ENCODE measurements around the gene RANBP3.

Gene RANBP3

DNA sequence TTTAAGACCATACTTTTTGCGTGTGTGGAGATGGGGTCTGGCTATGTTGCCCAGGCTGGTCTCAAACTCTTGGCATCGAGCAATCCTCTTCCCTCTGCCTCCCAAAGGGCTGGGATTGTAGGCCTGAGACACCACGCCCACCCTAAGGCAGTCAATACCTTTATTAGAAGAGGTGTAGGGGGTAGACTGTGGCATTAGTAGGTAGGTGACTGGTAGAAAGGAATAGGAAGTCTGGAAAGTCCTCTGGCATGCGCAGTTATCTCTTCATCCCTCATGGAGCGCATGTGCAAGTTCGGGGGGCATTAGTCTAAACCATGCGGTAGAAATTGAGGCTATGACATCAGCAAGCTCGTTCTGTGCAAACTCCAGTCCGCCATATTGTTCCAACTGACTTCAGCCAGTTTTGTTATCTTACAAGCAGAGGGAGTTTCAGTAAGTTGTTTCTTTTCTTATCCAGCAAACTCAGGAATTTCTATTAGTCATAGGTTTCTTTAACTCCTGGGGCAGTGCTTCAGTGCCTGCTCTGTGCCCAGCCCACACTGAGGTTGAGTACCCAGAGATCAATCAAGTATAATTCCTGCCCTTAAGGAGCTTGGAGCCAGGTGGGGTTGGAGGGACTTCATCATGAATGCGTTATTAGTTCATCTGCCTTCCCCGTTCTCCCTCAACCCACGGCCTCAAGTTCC is 7.3 kb upstream of the RANBP3 start:
- DNase-seq = no peak

DNA sequence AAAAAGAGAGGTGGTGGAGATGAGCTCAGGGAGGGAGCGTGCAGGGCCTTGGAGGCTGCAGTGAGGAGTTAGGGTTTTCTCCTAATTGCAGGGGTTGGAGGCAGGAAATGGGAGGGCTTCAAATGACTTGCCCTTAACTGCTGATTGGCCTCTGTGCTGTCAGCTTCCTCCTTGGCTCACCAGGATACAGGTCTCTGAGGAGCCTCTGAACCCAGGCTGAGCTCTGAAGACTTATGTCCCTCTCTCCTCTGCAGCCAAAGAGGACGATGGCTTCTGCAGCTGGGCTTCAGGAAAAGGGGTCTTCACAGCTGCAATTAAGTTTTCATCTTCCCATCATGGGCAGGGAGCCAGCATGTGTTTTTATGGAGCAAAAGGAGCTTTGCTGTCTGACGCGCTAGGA is 6.7 kb upstream of the RANBP3 start:
- DNase-seq = no peak

DNA sequence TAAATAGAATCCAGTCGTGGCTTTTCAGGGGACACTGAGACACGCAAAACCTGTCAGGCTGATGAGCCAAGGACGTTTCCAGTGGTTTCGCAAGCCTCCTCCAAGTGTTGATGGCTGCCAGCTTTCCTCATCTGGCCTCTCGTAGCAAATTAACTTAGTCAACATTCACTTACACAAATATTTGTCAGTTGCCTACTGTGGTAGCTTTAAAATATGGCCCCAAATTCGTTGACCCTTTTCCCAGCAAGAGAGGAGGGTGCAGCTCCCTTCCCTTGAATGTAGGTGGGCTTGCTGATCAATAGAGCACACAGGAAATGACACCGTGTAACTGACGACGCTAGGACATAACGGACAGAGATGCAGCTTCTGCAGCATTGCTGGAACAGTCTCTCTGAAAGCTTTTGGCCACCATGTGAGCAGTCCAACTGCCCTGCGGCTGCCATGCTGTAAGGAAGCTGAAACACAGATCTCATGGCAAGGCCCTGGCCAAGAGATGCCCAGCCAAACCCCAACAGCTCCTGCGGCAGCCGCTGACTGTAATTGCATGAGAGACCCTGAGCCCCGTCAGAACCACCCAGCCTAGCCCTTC is 5.5 kb upstream of the RANBP3 start:
- DNase-seq = no peak

DNA sequence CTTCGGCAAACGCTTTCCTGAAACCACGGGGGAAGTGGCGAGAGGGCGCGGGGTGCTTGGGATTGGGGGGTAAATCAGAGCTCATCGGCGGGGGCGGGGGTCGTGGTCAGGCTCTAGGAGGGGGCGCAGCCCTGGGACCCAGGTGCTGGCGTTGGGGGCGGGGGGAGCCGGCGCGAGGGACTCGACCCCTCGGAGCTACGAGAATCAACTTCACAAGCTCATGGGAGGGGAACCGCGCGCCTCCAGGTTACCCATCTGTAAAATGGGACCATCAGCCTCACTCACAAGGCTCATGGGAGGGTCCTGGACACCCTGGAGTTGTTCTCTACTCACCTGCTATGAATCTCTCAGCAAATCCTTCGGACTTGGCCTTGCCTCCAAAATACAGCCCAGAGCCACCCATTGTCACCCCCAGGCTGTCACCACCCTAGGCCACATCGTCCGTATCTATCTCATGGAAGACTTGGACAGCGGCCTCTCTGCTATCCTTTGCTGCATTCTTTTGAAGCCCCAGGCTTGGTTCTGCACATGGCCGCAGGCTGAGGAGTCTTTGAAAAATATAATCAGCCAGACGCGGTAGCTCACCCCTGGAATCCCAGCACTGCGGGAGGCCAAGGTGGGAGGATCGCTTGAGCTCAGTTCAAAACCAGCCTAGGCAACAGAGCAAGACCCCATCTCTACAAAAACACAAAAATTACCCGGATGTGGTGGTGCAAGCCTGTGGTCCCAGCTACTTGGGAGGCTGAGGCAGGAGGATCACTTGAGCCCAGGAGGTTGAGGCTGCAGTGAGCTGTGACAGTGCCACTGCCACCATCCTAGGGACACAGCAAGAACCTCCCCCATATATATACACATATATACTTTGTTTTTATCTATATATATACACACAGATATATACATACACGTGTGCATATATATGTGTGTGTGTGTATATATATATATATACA is 939 bp upstream of the RANBP3 start:
- DNase-seq = no peak

DNA sequence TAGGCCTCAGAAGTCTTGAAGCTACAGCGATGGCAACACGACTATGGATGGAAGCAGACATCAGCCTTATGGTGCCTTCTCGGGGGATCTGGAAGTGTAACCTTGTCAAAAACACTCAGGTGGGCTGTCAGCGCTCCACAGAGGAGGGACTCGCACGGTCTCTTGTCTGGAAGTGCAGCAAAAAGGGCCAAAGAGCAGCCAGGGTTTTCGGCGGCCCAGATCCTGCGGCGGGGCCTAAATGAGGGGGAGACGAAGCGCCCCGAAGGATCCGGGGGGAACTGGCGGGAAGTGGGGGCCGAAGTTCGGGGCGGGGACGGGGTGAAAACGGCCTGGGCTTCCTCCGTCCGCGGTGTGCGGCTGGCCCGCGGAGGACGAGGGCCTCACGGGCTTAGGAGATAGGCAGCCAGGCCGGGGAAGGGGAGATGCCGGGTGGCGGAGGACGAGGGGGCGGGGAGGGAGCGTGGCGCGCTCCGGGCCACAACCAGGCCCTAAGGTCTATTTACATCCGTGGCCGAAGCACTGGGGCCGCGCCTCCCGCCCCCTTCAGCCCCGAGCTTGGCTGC is 637 bp downstream of the RANBP3 start:
- no peak for DNase-seq

DNA sequence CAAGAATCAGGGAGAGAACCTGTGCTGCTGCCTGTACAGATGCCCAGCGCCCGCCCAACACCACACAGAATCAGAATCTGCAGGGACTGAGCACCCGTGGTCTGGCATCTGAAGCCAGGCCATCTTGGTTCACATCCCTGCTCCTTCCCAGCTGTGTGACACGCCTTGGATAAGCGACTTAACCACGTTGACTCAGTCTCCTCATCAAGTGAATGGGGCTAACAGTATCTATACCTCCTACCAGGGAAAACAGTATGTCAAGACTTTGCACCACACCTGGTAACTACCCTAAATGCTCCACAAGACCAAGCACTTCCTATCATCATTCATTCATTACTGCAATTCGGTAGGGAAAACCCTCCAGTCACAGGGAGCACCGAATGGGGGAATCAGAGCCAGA is 1.2 kb downstream of the RANBP3 start:
- no peak for DNase-seq

DNA sequence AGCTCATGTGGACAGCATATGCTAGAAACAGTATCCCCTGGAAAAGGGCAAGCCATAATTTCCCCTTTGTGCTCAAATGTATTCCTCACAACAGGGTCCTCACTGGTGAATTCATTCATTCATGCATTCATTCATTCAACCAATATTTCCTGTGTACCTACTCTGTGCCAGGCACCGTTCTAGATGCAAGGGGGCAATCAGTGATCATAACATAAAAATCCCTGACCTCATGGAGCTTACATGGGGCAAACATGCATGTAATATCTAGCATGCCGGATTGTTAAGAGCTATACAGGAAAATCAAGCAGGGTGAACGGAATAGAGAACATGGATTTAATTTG is 2.6 kb downstream of the RANBP3 start:
- DNase-seq = no peak

DNA sequence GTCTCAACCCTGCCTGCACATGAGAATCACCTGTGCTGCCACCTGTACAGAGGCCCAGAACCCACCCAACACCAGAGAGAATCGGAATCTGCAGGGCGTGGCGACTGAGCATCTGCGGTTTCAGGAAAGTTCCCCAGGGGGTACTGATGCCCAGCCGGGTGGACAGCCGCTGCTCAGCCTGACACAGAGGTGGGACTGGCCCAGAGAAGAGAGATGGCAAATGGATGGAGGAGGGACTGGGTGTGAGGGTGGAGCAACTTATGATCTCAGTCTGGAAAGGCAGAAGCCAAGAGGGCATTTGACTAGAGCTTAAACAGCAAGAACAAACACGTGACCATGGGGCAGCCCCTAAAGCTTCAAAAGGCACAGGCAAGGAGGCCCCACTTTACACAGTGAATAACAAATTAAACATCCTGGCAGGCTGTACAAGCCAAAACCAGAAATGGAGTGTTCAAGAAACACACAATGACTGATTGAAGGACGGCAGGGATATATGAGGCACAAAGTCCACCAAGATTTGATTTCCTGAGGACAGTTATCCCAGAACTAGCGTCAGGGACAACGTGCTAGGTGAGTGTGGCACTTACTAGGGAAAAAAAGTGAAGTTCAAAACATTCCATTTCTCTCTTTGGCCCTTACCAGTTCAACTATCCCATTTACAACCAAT is 3.1 kb downstream of the RANBP3 start:
- no peak for DNase-seq

DNA sequence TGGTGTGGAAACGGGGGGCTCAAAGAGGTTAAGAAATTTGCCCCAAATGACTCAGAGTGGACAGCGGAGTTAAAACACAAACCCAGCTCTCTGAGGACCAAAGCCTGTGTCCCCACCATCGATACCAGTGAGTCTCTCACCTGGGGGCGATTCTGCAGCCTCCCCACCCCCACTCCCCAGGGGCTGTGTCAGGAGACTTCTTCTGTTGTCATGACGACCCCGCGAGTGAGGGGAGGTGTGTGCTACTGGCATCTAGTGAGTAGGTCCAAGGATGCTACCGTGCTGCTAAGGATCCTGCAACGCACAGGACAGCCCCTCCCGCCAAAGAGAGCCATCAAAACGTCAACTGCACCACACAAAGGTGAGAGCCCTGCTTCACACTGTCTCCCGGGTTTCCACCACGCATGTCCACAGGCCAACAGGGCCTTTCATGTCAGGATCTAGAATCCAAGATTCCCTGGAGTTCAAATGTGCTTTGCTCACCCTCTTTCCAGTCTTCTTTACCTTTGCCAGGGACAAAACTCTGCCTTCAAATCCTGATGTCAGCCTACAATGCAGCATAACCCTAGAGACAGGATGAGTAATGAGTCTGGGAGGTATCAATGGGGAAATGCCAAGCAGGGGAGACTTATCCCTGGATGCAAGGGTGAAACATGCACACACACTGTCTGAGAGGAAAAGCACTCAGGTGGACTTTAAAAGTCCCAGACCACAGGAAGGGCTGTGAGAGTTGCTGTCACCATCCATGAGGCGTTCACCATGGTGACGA is 3.9 kb downstream of the RANBP3 start:
- DNase-seq = no peak

DNA sequence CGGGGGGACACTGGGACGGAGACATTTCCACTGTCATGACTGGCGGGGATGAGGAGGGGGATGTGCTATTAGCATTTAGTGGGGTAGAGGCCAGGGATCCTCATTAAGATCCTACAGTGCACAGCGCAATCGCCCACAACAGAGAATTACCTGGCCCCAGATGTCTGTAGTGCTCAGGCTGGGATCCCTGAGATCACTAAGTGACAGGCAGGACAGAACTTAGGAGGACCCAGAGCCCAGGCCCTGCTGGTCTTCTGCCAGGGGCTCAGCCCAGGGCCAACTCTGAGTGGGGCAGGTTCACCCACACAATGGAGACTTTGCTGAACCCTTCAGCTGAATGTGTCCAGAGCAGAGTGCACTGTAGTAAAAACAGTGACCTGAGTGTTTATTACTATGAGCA is 4.6 kb downstream of the RANBP3 start:
- DNase-seq = no peak

DNA sequence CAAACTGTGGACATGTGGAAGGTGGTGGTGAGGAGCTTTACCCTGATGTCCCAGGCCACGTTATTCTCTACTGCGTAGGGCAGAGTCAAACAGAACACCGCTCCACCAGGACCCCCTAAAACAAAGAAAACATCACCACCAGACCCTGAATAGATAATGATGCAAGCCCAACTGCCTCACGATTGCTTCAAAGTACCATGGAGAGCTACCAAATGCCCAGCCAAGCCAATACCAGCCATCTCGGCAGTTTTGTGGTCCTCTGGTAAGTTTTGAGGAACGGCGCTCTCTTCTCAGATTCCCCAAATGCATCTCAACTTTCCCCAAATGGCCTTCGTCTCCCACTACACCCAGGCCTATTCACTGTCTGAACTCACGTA is 5.6 kb downstream of the RANBP3 start:
- DNase-seq = no peak

DNA sequence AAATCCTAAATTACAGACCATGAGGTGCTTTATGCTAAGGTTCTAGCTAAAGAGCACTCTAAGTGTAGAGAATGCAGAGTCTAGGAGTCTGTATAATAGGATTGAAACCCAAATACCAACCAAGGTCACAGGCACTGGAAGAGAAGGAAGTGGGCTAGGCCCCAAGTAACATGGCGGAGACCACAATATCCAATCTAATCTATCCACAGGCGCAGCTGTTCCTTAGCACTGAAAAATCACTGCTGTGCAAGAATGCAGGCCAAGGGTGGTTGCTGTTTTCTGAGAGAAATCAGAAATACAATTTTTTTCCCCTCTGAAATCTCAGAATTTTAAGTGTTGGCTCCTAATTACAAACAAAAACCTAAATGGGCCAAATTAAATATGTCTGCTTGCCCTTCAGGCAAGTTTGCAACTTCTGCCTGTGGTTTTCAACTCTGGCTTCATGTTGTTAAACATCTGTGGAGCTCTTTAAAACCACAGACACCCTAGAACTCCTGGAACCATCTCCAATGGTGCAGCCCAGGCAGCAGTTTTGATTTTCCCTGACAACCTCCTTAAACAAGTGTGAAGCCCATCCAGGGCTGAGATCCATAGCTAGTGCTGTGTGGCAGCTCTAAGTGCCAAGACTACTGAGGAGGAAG is 6.1 kb downstream of the RANBP3 start:
- DNase-seq = no peak

DNA sequence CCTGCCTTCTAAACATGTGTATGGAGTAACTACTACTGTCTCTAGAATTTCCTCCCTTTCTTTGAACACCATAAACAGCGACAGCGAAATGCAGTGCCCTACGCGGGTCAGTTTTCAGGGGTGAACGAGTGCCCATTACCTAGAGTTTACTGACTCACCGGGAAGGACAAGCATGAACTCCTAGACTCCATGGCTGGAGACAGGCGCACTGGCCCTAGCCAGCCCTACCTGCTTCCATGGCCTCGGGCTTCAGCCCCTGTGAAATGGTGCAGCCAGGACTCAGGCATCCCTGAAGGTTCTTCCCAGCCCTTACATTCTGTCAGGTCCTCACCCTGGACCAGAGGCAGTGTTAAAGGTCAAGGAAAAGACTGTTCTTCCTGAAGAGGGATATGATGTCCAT is 8.5 kb downstream of the RANBP3 start:
- DNase-seq = no peak

DNA sequence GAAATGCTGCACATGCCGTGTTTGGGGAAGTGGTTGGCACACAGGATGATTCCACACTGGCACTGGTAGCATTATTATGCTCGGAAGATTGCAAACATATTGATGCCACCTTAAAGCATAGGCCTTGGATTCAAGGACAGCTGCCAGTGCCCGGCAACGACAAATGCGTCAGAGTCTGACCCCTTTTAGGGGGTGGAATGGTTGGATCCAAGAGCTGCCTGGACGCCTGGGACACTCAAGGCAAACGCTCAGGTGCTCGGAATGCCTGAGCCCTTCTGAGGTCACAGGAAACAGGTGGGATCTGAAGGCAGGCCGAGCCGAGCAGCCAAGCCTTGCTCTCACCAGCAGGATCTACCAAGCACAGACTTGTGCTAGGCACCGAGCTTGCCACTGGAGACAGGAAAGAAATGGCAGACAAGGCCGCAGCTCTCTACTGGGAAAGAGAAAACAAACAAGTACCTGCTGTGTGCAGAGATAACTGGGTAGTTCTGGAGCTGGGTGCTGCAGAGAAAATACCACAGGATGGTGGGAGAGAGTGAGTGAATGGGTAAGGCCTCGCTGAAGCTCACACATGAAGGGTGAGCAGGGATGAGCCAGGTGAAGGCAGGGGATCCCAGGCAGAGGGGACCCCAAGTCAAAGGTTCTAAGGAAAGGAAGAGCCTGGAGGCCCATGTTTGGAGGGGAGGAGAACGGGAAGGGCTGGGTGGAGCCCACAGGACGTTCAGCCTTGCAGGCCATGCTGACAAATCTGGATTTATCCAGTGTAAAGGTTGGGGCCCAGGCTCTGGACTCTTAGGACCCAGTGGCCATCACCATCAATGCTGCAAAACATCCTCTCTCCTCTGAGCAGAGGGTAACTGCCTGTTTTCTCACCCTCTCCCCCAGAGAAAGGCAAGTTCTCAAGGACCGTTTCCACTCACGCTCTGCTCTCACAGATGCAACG is 9.2 kb downstream of the RANBP3 start:
- peak; percentile 78 for DNase-seq

DNA sequence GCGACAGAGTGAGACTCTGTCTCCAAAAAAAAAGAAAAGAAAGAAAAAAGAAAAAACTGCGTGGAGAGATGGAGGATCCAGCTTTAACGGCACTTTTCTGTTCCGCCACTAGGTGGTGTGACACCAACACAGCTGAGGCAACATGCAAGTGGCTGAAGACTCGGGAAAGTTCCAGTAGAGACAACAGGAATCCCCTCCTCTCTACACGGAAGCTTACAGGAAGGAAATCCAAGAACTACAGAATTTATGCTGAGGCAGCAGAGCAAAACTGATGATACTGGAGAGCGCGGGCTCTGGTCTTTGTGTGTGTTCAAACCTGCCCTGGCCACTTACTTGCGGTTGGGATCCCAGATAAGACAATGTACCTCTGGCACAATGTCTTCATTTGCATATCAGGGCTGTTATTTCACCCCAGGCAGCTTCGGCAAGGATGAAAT is 9.9 kb downstream of the RANBP3 start:
- peak; percentile 72 for DNase-seq

DNA sequence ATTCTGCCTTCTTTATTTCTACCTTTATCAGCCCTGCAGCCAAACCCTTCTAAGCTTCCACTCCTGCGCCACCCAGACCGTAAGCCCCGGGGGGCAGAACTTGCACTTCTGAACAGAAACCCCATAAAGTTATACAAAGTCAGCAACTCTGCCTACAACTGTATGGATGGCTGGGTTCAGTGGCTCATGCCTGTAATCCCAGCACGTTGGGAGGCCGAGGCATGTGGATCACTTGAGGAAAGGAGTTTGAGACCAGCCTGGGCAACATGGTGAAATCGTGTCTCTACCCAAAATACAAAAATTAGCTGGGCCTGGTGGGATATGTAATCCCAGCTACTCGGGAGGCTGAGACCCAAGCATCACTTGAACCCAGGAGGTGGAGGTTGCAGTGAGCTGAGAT is 10.4 kb downstream of the RANBP3 start:
- no peak for DNase-seq

DNA sequence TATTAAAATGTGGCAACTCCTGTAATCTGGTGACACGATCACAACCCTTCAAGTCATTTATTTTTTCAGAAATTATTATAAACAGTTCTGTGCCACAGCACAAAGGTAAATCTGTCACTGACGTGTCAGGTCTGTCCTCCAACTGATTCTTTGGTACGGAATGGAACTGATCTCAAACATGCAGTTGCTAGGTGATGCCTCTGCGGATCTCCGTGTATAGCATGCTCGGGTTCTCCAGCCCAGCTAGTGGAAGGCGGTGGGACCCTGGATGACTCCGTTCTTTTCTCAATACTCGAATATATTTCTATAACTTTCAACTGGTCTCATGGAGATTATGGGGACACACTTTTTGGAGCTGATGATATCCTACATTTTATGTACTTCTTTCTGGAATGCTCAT is 11.0 kb downstream of the RANBP3 start:
- DNase-seq = no peak

DNA sequence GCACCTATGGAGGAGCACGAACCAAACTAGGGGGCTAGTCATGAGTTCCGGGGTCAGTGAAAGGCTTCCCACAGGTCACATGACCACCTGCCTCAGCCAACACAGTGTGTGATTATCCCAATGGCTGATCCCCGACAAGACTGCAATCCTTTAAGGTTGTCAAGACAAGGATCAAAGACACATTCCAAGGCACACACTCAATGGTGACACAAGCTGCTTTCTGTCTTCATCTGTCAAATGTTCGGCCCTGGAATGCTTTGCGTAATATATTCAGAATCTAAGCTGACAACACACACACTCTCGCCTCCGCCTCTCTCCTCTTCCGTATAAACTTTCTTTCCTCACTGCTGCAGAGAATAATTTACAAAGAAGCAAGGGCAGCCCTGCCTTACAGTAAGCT is 11.7 kb downstream of the RANBP3 start:
- DNase-seq = no peak

DNA sequence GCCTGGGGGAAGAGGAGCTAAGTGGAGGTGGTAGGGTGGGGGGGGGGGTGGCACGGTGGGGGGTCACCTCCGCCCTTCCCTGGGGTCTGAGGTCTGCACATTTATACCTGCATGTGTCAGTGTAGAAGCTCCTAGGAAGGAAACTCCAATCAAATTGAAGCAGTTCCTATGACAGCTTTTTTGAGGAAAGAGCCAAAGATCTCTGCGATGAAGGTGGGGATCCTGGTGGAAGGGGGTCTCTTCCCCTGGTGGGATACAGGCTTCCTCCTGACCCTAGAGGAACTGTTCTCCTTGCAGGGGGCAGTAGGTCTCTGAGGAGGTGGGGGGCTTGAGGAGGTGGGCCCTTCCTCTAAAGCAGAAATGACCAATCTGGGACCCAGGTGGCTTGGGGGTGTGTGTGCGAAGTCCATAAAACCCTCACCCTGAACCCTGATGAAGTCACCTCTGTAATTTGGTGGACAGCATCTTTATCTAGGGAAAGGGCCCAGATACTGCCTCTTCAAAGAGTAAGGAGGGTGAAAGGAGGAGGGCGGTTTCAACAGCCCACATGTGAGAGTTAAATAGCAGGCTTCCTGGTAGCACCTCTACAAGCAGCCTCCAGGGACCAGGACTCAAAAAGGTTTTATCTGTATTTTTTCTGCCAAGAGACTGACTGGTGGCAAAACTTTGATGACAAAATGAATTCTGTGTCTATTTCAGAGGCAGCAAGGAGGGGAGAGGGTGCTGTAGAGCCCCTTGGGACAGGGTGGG is 12.9 kb downstream of the RANBP3 start:
- no peak for DNase-seq

DNA sequence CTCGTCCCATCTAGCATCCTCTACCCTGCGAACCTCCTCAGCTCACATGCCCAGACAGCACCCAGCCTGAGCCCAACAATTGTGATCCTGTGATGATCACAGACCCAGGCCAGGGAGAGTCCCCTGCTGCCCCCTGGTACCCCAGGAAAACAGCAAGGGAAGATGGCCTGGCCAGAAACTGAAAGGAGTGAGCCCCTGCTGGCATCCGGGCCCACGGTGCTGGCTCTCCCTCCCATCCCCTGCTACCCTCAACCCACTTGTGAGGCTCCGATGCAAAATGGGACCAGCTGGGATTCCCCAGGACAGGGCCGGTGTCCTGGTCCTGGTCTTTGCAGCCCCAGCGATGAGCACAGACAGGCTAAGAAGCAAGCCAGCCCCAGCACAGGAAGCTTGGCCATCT is 14.1 kb downstream of the RANBP3 start:
- no peak for DNase-seq

Data from NCI-H510A (cell line).